HL-60 (cell line): ENCODE data around the gene OR2F2.

Experiments used
- DNase-seq, 2 experiments: peaks; one replicate each; pipeline ENCODE4 v3.0.0-alpha.2; 2010 to 2020; ENCODE audit warnings: low read depth in 1 of 2, low spot score in 1 of 2
- H3K27ac ChIP-seq: fragments of 250-450 bp; sonication (Bioruptor Pico); replicated peaks from 2 replicates; pipeline ENCODE4 v1.5.1; 2020; ENCODE audit warnings: mild to moderate bottlenecking, moderate library complexity
- H3K27me3 ChIP-seq: fragments of 250-450 bp; sonication (Bioruptor Pico); 2 replicates; pipeline ENCODE4 v1.5.1; 2021; ENCODE audit warnings: mild to moderate bottlenecking, moderate library complexity; ENCODE audit not compliant: insufficient read depth, poor library complexity, severe bottlenecking
- H3K4me3 ChIP-seq: replicated peaks from 2 replicates; pipeline ENCODE4 v1.5.1; 2011; ENCODE audit warnings: mild to moderate bottlenecking, control low read depth, low read length; ENCODE audit not compliant: insufficient read depth
- GABPA ChIP-seq: IDR thresholded peaks from 2 replicates; pipeline ENCODE4 v1.6.1; 2012; ENCODE audit warnings: low read depth
- POLR2AphosphoS5 ChIP-seq: IDR thresholded peaks from 2 replicates; pipeline ENCODE4 v1.6.1; 2012; ENCODE audit warnings: low read depth
- SPI1 ChIP-seq: IDR thresholded peaks from 2 replicates; pipeline ENCODE4 v1.6.1; 2012; ENCODE audit warnings: low read depth, mild to moderate bottlenecking, borderline replicate concordance
- TF ChIP-seq, protein P1 (sequence below): IDR thresholded peaks from one replicate; pipeline ENCODE4 v1.5.1; 2011; ENCODE audit warnings: low read length, control low read depth, inconsistent platforms; ENCODE audit not compliant: insufficient read depth
- TF ChIP-seq, protein P2 (sequence below): IDR thresholded peaks from 2 replicates; pipeline ENCODE4 v1.6.1; 2012; ENCODE audit warnings: low read depth; ENCODE audit not compliant: insufficient replicate concordance

The OR2F2 gene

GRCh38 chr7:143908120-143908519, 26.9 kb upstream of the OR2F2 start:
- no peak for DNase-seq
- TF ChIP-seq POLR2AphosphoS5: no peak
- TF ChIP-seq, protein P1, sequence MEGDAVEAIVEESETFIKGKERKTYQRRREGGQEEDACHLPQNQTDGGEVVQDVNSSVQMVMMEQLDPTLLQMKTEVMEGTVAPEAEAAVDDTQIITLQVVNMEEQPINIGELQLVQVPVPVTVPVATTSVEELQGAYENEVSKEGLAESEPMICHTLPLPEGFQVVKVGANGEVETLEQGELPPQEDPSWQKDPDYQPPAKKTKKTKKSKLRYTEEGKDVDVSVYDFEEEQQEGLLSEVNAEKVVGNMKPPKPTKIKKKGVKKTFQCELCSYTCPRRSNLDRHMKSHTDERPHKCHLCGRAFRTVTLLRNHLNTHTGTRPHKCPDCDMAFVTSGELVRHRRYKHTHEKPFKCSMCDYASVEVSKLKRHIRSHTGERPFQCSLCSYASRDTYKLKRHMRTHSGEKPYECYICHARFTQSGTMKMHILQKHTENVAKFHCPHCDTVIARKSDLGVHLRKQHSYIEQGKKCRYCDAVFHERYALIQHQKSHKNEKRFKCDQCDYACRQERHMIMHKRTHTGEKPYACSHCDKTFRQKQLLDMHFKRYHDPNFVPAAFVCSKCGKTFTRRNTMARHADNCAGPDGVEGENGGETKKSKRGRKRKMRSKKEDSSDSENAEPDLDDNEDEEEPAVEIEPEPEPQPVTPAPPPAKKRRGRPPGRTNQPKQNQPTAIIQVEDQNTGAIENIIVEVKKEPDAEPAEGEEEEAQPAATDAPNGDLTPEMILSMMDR: no peak
- no peak for TF ChIP-seq SPI1
- TF ChIP-seq, protein P2, sequence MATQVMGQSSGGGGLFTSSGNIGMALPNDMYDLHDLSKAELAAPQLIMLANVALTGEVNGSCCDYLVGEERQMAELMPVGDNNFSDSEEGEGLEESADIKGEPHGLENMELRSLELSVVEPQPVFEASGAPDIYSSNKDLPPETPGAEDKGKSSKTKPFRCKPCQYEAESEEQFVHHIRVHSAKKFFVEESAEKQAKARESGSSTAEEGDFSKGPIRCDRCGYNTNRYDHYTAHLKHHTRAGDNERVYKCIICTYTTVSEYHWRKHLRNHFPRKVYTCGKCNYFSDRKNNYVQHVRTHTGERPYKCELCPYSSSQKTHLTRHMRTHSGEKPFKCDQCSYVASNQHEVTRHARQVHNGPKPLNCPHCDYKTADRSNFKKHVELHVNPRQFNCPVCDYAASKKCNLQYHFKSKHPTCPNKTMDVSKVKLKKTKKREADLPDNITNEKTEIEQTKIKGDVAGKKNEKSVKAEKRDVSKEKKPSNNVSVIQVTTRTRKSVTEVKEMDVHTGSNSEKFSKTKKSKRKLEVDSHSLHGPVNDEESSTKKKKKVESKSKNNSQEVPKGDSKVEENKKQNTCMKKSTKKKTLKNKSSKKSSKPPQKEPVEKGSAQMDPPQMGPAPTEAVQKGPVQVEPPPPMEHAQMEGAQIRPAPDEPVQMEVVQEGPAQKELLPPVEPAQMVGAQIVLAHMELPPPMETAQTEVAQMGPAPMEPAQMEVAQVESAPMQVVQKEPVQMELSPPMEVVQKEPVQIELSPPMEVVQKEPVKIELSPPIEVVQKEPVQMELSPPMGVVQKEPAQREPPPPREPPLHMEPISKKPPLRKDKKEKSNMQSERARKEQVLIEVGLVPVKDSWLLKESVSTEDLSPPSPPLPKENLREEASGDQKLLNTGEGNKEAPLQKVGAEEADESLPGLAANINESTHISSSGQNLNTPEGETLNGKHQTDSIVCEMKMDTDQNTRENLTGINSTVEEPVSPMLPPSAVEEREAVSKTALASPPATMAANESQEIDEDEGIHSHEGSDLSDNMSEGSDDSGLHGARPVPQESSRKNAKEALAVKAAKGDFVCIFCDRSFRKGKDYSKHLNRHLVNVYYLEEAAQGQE: no peak
- TF ChIP-seq GABPA: no peak
- no peak overlapping the region for H3K27ac ChIP-seq
- H3K27me3 ChIP-seq: no peaks in the 10 kb centered on the region
- no peak overlapping the region for H3K4me3 ChIP-seq

GRCh38 chr7:143909863-143910262, 25.2 kb upstream of the OR2F2 start:
- TF ChIP-seq, protein P1: no peak
- TF ChIP-seq GABPA: no peak
- no peak for TF ChIP-seq SPI1
- TF ChIP-seq, protein P2: no peak
- no peak for TF ChIP-seq POLR2AphosphoS5
- no peak for DNase-seq
- Histone ChIP-seq H3K27ac (no peak overlapping the region), H3K4me3 (no peak overlapping the region), H3K27me3 (no peaks in the 10 kb centered on the region)

DNA sequence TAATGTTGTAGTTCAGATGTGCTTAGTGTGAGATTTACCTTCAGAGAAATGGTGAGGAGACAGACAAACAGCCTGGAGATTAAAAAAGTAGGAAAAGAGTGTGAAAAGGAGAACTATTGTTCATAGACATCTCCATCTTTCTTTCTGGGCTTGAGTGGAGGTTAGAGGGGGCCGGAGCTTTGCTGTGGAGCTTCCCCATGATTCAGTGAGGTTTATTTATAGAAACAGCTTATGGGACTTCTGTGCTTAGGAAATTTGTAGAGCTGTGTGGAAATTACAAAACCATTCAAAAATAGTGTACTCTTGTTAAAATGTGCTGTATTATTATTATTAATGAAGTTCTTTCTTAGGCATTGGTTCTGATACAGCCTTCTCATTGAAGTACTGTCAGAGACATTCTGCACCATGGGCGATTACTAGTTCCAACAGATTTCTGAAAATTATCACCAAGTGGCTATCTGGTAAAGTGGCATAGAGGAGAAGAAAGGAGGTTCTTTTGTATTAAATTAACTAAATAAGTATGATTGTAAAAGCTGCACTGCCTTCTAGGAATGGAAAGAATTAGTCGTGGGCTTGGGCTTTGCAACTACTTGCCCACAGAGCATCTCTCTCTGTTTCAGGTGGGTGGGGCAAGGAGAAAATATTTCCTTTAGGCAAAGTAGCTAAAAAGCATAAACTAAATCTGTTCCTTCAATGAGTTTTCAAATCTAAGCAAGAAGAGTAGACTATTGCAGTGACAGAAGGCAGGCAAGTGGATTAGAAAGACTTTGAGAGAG, 24.4 kb upstream of the OR2F2 start:
- TF ChIP-seq GABPA: no peak
- TF ChIP-seq, protein P1: no peak
- no peak for TF ChIP-seq POLR2AphosphoS5
- DNase-seq: no peak
- Histone ChIP-seq H3K27me3 (no peaks in the 10 kb centered on the region), H3K27ac (no peak overlapping the region), H3K4me3 (no peak overlapping the region)
